ENCODE measurements around the gene ATG7. TPM values are rescaled to one million over a fixed set of nuclear protein-coding genes. Genes with fewer than 3 reads are reported as not detected.
"Not testable (repeated sequence)": the region's sequence is repeated elsewhere in the genome, so short reads cannot be mapped to it uniquely, and the experiment has no call there.

Gene ATG7
- total RNA-seq, 1 experiment from 2014 or later: 55.1 TPM

GRCh38 chr3:11502413-11502812 is 230.2 kb downstream of the ATG7 start:
- DNase-seq (ENCODE audit: low read depth); in situ Hi-C loops (cut with HindIII; ENCODE audit: low pct_unique_long_range_greater_than_20kb, low sequenced_read_pairs): not testable (repeated sequence)

GRCh38 chr3:11507719-11508118 is 235.5 kb downstream of the ATG7 start:
- in situ Hi-C loops (cut with HindIII; ENCODE audit: low pct_unique_long_range_greater_than_20kb, low sequenced_read_pairs): no loop called here
- DNase-seq (ENCODE audit: low read depth): no peak

- in situ Hi-C loops (cut with HindIII; ENCODE audit: low pct_unique_long_range_greater_than_20kb, low sequenced_read_pairs): no loop called here
- DNase-seq (ENCODE audit: low read depth): no peak
Observed at GRCh38 chr3:11508346-11509172, 236.4 kb downstream of the ATG7 start.

DNA sequence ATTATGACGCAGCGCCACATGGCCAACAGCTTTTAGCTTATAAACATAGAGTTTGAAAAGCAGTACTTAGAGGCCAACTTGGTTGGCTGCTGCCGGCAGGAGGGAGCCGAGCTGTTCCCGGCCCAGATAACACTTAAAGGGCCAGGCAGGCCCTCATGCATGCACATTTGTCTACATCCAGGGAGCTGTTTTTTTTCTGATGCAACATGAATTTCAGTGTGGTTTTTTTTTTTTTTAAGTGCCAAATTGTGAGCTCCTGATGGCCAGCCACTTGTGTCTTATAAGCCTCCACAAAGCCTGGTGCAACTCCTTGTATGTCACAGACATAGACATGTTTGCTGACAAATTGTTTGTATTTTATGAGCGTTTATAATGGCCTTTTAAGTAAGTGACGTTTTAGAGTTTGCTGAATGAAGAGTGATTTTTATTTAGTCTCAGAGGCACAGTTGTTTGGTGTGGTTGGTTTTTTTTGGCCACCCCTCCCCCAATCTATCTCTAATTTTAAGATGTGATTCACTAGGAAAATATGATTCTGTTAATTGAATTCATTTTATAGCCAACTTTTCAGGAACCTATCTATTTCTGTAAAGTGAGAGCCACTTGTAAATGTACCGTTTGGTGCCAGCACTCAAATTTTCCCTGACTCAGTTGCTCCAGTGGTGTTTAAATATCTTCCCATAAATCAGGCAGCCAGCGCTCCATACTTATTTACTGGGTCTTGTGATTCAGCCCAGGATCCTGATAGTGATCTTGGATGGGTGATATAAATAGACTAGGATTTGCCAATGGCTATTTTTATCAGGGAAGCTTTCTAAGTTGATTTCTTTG is 237.2 kb downstream of the ATG7 start:
- DNase-seq (ENCODE audit: low read depth): peak; percentile 81
- in situ Hi-C loops (cut with HindIII; ENCODE audit: low pct_unique_long_range_greater_than_20kb, low sequenced_read_pairs): no loop called here

DNA sequence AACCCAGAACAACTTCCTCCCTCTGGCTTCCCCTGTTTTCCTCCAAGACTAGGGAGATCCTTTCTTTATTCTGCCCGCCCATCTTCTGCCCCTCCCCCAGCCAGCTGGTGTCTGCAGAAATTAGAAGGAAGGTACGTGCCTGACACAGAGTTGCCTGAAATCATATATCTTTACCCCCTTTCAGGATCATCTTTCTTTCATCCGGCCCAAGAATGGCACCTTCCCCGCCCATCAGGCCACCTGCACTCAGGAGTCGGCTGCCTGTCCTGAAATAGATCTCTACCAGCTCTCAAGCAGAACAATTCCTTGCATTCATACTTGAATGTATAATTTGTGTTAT is 237.8 kb downstream of the ATG7 start:
- no peak for DNase-seq (ENCODE audit: low read depth)
- in situ Hi-C loops (cut with HindIII; ENCODE audit: low pct_unique_long_range_greater_than_20kb, low sequenced_read_pairs): no loop called here

DNA sequence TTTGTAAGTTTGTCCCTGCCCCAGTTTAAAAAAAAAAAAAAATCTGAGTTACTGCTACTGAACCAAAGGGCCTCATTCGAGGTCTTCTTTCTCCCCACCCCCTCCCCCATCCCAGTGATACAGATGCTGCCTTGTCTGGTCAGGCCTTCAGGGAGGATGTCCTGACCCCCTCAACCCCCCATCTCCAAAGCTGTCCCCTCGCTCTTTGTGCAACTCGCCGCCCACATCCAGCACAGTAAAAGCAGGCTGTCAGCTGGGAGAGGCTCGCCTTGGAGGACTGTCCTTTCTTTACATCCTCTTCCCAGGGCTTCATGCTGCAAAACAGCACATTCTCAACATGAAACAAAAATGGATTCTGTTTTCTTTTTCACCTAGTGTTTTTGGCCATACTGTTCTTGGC is 238.2 kb downstream of the ATG7 start:
- in situ Hi-C loops (cut with HindIII; ENCODE audit: low pct_unique_long_range_greater_than_20kb, low sequenced_read_pairs): no loop called here
- no peak for DNase-seq (ENCODE audit: low read depth)

GRCh38 chr3:11511606-11512005 is 239.4 kb downstream of the ATG7 start:
- in situ Hi-C loops (cut with HindIII; ENCODE audit: low pct_unique_long_range_greater_than_20kb, low sequenced_read_pairs); DNase-seq (ENCODE audit: low read depth): not testable (repeated sequence)

- DNase-seq (ENCODE audit: low read depth); in situ Hi-C loops (cut with HindIII; ENCODE audit: low pct_unique_long_range_greater_than_20kb, low sequenced_read_pairs): not testable (repeated sequence)
Observed at GRCh38 chr3:11513125-11513816, 241.1 kb downstream of the ATG7 start.

DNA sequence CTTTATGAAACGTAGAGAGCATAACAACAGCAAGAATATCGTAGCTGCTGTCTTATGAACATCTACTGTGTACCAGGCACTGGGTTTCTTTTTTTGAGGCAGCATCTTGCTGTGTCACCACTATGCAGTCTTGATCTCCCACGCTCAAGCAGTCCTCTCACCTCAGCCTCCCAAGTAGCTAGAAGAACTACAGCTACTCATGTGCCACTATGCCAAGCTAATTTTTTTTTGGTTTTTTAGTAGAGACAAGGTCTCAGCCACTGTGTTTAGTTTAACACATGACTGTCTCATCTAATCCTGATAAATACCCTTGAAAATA is 241.6 kb downstream of the ATG7 start:
- in situ Hi-C loops (cut with HindIII; ENCODE audit: low pct_unique_long_range_greater_than_20kb, low sequenced_read_pairs): no loop called here

DNA sequence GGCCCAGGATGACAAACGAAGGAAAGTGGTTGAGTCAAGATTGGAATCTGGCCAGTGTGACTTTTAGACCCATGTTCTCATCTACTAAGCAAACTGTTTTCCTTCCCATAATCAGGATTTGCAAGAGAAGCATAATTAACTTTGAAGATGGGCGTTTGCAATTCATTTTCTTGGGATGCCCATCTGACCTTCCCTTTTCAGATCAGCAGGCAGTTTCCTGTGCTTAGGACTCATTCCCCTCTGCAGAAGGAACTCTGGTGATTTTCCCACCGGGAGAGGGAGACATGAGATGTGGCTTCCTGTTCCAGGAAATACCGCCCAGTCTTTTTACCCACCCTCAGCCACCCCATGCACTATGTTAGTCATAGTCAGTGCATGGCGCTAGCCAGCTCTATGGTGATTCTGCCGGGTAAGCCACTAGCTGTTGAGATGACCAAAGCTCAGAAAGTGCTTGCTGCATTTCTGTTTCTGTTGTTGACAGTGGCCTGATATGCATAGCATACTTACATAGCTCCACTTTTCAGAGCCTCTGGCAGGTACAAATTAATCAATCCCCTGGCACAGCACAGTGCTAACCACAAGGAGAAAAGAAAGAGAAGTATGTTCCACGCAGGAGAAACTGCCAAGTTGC is 242.1 kb downstream of the ATG7 start:
- peak; percentile 41 for DNase-seq (ENCODE audit: low read depth)
- in situ Hi-C loops (cut with HindIII; ENCODE audit: low pct_unique_long_range_greater_than_20kb, low sequenced_read_pairs): no loop called here

More for the DNA sequence above, 241.6 kb downstream of the ATG7 start:
- DNase-seq (ENCODE audit: low read depth): no peak

DNA sequence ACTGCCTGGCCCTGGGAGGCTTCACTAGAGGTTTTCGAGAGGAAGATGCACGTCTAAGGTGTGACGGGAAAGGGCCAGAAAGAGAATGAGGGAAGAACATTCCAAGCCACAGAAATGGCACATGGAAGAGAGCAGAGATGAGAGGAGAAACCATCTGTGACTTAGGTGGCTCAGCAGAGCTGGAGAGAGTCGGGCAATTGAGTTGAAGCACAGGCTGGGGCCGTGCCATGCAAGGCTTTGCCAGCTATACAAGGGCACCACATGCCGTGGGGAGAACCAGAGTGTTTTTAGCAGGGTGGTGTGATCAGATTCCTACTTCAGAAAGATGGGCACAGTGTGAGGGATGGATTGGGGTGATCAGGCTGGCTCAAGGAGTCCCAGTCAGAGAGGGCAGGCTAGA is 245.4 kb downstream of the ATG7 start:
- DNase-seq (ENCODE audit: low read depth): no peak
- in situ Hi-C loops (cut with HindIII; ENCODE audit: low pct_unique_long_range_greater_than_20kb, low sequenced_read_pairs): no loop called here

GRCh38 chr3:11521167-11521566 is 249.0 kb downstream of the ATG7 start:
- DNase-seq (ENCODE audit: low read depth): no peak
- in situ Hi-C loops (cut with HindIII; ENCODE audit: low pct_unique_long_range_greater_than_20kb, low sequenced_read_pairs): no loop called here

DNA sequence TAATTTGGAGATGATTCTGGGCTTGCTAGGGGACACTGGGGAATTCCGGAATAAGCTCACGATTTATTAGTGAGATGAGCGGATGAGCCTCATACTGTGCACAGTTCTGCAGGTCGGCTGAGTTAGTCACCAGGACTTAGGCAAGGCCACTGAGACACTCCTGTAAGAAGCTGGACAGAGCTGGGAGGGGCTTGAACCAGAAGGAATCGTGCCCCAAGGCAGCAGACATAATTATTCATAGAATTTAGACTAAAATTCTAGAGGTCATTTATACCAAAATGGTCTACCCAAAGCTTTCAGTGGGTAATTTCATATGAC is 250.2 kb downstream of the ATG7 start:
- in situ Hi-C loops (cut with HindIII; ENCODE audit: low pct_unique_long_range_greater_than_20kb, low sequenced_read_pairs): no loop called here
- DNase-seq (ENCODE audit: low read depth): no peak

DNA sequence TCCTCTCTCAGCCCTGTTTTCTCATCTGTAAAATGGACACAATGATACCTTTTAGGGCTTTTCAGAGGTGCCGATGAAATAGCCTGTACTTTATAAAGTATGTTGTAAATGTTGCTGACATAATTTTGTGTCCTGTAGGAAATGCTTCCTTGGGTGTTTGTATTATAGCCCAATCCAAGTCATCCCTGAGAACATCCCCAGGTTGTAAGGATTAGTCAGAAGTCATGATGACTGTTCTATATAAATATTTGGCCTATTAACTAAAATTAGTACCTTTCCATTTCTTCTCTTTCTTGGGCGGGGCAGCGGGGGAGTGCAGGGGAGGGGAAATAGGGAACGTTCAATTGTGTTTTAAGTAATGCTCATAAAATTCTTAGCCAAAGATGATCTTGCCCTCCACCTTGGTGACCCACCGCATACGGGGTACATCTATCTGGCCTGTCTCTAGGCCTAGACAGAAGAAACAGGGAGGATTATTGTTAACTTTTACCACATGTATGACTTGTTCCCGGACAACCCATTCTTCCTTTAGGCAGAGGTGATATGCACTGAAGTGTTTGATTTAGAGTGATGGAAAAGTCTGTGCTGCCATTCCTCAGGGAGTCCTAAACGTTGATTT is 250.9 kb downstream of the ATG7 start:
- no peak for DNase-seq (ENCODE audit: low read depth)
- in situ Hi-C loops (cut with HindIII; ENCODE audit: low pct_unique_long_range_greater_than_20kb, low sequenced_read_pairs): no loop called here

DNA sequence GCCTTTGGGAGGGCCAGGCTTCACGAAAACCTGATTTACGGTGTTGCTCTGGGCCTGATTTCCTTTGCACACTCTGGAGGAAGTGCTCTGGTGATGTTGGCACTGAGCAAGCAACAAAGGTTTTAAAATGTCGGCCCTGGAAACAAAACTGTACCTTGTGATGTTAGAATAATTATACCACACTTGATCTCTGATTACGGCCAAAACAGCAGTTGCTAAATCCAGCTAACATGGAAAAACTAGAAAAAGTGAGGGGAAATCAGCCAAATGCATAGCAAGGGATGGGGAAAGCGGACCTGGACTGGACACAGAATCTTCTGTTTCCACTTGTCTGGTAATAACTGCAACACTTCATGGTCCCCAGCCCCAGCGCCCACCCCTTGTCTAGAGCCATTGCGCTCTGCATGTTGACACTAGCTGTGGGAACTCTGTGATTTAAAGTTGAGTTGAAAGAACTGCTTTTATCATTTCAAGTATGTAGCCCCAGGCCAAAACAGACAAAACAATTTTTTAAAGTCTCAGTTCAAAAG is 251.4 kb downstream of the ATG7 start:
- in situ Hi-C loops (cut with HindIII; ENCODE audit: low pct_unique_long_range_greater_than_20kb, low sequenced_read_pairs): no loop called here
- DNase-seq (ENCODE audit: low read depth): no peak

DNA sequence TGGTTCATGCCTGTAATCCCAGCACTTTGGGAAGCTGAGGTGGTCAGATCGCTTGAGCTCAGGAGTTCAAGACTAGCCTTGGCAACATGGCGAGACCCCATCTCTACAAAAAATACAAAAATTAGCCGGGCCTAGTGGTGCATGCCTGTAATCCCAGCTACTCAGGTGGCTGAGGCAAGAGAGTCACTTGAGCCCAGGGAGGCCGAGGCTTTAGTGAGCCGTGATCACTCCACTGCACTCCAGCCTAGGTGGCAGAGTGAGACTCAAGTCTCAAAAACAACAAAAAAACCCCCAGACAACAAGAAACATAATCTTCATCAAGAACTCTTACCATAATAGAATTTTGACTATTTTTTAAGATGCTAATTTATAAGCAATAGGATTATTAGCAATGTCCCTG is 253.9 kb downstream of the ATG7 start:
- DNase-seq (ENCODE audit: low read depth); in situ Hi-C loops (cut with HindIII; ENCODE audit: low pct_unique_long_range_greater_than_20kb, low sequenced_read_pairs): not testable (repeated sequence)

DNA sequence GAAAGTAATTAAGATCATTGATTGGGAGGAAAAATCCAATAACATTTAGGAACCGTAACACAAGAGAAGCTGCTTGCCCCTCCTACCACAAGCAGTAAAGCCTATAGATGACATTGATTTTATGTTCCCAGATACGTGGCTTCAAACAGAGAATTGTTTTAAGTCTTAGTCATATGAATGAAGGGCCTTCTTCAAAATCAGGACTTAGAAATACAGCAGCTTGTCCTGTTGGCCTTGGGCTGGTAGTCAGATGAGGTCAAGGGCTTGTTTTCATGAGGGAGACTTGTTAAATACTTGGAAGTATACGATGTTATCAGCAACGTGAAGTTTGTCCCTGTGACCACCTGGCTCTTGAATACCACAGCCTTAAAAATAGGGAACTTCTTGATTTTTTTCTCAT is 257.1 kb downstream of the ATG7 start:
- no peak for DNase-seq (ENCODE audit: low read depth)
- in situ Hi-C loops (cut with HindIII; ENCODE audit: low pct_unique_long_range_greater_than_20kb, low sequenced_read_pairs): no loop called here

GRCh38 chr3:11530153-11530721 is 258.0 kb downstream of the ATG7 start:
- in situ Hi-C loops (cut with HindIII; ENCODE audit: low pct_unique_long_range_greater_than_20kb, low sequenced_read_pairs): no loop called here
- peak; percentile 72 for DNase-seq (ENCODE audit: low read depth)
